HG03045 (cell line): ENCODE data around the gene LCN15.

ENCODE experiments used
- ATAC-seq: cut with Tn5 transposase; IDR thresholded peaks from one replicate; pipeline ENCODE4 v1.9.1; 2021; ENCODE audit warnings: mild to moderate bottlenecking, moderate library complexity; ENCODE audit not compliant: unreplicated experiment

Gene LCN15

DNA sequence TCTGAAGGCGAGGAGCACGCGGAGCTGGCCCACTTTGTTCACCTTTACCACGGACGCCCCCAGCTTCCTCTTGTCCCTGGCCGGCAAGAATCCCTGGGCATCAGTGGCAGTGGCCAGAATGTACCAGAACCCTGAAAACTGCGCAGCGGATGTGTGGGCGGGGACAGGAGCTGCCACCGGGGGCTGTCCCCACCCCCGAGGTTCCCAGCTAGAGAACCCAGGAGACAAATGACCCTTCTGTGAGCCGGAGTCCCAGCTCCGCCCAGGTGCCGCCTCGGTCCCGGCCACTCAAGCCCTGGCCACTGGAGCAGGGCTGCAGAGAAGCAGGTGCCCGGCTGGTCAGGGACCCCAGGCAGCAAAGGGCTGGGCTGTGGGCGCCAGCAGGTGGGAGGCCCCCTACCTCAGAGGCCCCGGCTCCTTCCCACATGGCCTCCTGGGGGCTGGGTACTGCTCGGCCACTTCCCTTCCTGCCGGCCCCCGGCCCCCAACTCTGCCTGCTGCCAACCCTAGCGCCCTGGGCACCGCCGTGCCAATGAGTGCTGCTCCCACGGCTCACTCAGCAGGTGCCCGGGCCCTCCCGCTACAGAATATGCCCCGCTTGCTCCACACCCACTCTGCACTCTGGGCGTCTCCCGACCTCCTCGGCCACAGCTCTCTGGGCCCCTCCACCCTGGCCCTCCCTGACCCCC lies 22.3 kb downstream of the LCN15 start:
- no peak for ATAC-seq

DNA sequence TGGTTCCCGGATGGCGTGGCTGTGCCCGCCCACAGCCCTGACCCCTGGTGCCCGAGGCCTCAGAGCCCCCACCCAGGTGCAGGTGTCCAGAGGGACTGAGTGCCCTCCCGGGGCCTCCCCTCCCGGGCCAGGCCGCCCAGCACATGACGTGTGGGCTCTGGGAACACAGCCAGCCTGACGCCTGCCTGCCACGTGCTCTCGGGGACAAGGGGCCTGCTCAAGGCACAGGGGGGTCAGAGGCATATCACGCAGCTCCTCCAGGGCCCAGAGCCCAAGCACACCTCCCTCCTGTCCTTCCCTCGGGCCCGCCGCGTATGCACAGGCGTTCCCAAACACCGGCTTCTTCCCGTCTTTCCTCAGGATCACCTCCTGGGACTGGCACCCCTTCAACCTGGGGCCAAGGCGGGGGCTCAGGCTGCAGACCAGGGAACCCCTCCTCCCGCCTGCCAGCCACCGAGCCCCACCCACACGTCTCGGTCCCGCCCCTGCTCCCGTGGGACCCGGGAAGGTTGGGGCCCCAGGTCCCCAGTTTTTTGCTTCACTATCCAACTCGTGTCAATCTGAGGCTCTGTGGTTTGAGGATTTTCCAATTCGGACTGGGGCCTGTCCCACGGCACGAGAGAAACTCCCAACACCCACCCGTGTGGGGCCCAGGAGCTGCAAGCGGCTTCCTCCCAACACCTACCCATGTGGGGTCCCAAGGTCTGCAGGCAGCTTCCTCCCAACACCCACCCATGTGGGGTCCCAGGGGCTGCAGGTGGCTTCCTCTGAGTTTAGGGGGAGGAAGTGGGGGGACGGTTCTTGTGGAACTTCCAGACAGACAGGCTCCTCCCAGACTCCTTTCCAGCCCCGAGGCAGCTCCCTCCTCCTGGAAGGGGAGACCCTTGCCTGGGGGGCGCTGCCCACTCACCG lies 23.1 kb downstream of the LCN15 start:
- no peak for ATAC-seq

- ATAC-seq: no peak
Measured at GRCh38 chr9:136740491-136740890, 23.8 kb downstream of the LCN15 start.

- no peak for ATAC-seq
Measured at GRCh38 chr9:136740069-136740468, 24.2 kb downstream of the LCN15 start.

DNA sequence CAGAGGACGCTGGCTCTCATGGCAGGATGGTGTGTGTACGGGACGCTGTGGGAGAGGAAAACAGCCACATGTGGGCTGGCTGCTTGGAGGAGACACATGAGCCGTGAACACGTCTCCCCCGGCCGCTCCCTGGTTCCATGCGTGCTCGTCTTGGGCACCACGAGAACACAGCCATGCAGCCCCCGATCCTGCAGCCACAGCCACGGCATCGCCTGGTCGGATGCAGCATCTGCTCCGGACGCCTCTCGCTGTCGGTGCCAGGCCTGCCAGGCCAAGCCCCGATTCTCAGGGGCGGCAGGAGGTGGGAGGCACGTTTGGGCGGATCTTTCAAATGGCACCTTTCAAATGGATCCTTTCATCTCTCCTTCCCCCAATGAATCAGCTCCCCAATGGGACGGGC lies 24.8 kb downstream of the LCN15 start:
- no peak for ATAC-seq

DNA sequence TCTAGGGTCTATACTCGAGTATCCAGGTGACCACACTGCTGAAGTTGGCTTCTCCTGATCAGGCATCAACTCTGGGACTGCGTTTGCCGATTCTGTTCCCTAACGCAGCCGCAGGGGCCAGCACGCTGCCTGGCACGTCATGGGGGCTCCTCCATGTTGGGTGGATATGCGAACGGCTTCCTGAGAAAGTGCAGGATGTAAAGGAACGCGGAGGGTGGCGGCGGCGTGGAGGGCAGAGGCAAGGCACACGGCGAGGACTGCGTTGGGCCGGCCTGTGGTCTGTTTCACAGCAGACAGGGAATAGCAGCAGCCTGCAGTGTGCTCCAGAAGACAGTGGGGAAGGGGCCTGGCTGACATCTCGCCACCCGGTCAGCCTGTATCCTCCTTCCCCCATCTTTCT lies 25.4 kb downstream of the LCN15 start:
- no peak for ATAC-seq

DNA sequence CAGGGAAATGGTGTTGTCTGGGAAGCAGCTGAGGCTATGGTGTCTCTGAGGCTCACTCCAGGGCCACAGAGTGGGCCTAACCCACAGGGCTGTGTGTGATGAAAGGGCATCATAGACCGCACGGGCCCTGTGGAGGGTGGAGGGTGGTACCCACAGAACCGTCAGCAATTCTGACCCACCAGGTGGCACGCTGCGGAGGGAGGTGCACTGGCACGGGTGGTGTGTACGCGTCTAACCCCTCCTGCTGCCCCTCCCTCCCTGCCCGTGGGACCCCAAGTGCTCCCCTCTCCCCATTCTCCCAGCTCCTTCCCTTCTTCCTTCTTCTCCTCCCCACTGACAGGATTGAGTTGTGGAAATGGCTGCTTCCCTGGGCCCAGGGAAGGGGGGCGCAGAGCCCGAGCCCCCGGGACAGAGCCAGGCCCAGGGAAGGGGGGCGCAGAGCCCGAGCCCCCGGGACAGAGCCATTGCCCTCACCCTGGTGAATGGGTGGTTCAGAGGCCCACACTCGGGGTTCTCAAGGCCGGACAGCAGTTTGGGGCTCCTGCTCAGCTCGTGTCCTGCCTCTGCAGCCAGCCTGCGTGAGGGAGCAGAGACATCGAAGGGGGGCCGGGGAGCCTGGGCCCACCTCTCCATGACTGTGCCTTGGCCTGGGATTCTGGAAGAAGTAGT lies 28.4 kb downstream of the LCN15 start:
- ATAC-seq: no peak

- ATAC-seq: no peak
Measured at GRCh38 chr9:136734837-136735496, 29.4 kb downstream of the LCN15 start.

DNA sequence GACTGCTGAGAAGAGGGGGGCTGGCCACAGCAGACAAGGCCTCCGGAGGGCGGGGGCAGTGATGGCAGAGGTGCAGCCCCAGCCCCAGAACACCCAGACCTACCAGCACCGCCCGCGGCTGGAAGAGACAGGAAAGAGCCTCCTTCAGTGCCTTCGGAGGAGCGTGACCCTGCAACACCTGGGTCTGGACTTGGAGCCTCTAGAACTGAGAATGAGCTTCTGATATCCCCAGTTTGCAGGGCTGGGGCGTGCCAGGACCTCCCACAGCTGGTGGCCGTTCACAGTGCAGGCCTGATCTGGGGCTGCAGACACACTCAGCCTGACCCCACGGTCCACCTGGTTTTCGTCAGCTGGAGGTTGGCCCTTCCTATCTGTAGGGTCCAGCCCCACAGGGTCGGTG lies 30.7 kb downstream of the LCN15 start:
- no peak for ATAC-seq

DNA sequence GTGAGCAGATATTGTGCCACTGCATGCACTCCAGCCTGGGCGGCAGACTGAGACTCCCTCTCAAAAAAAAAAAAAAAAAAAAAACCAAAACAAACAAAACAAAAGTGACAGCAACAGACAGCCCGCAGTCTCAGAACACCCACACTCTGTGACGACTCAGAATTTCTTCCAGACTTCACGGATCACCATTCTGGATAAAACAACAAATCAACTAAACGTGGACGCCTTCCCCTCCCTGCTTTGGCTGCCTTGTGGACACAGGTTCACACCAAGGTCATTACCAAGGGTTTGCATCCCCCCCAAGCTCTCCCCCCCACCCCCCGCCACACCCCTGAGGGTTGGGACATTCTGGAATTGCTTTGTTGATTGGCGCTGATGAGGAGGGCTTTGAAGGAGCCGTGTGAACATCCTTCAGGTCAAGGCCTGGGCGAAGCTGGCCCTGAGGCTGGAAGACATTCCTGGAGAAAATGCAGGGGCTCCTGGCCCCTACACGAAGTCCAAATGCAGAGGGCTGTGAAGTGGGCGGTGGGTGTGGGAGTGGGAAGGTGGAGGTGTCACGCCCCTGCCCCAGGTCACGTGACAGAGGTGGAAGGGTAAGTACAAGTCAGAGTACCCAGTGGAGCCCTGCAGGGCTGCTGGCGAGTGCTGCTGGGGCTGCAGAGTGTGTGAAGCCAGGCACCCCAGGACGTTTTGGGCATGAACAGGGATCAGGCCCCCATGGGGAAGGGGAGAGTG lies 31.7 kb downstream of the LCN15 start:
- no peak for ATAC-seq

GRCh38 chr9:136729926-136730325 lies 34.4 kb downstream of the LCN15 start:
- ATAC-seq: no peak

DNA sequence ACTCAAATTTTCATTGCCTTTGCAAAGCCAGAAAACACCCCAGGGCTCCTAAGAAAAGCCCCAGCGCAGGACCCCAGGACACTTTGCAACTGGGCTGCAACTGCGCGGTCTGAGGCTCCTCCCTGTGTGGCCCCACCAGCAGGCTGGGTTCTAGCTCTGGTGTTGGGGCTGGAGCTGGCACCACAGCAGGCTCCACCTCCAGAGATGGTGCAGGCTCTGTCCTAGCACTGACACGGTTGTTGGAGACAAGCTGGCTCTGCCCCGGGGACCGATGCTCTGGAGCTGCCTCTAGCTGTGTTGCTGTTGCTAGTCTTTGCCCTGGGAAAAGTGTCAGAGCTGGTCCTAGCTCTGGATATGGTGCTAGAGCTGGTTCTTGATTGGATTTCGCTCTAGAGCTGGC lies 35.2 kb downstream of the LCN15 start:
- ATAC-seq: no peak

- ATAC-seq: peak; percentile 18
Measured at GRCh38 chr9:136728548-136729123, 35.7 kb downstream of the LCN15 start.

- peak; percentile 72 for ATAC-seq
Measured at GRCh38 chr9:136728080-136728547, 36.2 kb downstream of the LCN15 start.

- ATAC-seq: no peak
Measured at GRCh38 chr9:136726631-136727191, 37.6 kb downstream of the LCN15 start.

DNA sequence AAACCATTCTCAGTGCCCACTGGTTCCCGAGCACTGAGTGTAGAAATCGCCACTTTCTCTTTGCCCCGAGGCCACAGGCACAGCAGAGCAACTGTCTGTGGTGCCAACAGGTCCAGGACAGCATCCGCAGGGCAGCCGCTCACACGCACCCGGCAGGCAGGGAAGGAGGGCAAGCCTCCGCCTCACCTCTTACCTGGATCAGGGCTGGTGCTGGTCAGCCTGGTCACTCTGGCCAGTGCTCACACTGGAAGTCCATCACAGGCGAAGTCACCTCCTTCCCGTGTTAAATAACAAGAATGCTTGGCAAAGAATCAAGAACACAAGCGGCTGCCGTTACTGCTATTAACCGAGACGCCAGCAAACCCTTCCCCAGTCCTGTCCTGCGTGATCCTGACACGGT lies 38.2 kb downstream of the LCN15 start:
- no peak for ATAC-seq

GRCh38 chr9:136725612-136726011 lies 38.7 kb downstream of the LCN15 start:
- no peak for ATAC-seq

- no peak for ATAC-seq
Measured at GRCh38 chr9:136724772-136725171, 39.5 kb downstream of the LCN15 start.

DNA sequence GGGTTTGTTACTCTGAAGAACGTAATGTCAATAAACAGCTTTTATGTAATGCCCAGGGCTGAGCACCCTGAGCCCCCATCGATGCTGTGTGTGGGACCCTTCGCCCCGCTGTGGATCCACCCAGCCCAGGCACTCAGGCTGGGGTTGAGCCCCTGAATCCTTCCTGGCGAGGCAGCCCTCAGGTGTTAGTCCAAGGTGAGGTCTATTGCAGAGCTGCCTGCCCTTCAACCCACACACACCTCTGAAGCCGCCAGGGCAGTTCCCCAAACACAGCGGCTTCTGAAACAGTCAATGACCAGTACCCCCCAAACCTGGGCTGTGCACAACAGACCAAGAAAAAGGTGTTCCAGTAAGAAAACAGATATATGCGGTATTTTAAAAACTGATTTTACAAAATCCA lies 40.3 kb downstream of the LCN15 start:
- no peak for ATAC-seq
